C4-2B (cell line): Measurements from ENCODE around the gene GTPBP6.
"Not testable (repeated sequence)": the region's sequence is repeated elsewhere in the genome, so short reads cannot be mapped to it uniquely, and the experiment has no call there.

Experiments used
- ZFX ChIP-seq: fragments of 450-650 bp; IDR thresholded peaks from 2 replicates; pipeline ENCODE4 v1.6.1; 2017
- TF ChIP-seq, protein P1 (sequence below): fragments of 450-650 bp; conservative IDR thresholded peaks from 2 replicates; pipeline ENCODE4 v1.5.1; 2017; ENCODE audit warnings: mild to moderate bottlenecking

DNA sequence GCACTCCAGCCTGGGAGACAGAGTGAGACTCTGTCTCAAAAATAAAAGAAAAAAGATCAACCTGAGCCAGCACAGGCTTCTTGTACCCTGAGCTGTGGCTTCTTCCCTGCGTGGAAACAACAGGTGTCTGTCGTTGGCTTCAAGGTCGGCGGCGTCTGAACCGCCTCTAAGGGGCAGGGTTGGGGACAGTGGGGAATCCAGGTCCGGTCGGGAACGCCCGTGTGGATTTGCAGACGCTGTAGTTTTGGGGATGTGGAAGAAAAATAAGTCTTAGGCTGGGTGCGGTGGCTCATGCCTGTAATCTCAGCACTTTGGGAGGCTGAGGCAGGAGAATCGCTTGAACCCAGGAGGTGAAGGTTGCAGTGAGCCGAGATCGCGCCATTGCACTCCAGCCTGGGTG is 54.6 kb downstream of the GTPBP6 start:
- TF ChIP-seq, protein P1, sequence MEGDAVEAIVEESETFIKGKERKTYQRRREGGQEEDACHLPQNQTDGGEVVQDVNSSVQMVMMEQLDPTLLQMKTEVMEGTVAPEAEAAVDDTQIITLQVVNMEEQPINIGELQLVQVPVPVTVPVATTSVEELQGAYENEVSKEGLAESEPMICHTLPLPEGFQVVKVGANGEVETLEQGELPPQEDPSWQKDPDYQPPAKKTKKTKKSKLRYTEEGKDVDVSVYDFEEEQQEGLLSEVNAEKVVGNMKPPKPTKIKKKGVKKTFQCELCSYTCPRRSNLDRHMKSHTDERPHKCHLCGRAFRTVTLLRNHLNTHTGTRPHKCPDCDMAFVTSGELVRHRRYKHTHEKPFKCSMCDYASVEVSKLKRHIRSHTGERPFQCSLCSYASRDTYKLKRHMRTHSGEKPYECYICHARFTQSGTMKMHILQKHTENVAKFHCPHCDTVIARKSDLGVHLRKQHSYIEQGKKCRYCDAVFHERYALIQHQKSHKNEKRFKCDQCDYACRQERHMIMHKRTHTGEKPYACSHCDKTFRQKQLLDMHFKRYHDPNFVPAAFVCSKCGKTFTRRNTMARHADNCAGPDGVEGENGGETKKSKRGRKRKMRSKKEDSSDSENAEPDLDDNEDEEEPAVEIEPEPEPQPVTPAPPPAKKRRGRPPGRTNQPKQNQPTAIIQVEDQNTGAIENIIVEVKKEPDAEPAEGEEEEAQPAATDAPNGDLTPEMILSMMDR = not testable (repeated sequence)
- TF ChIP-seq ZFX = not testable (repeated sequence)
